8988T (cell line): ENCODE results near the gene PRDM16.
A peak's percentile ranks its signal among the peaks of the same experiment; 100 is the strongest.

Experiments used
- DNase-seq: peaks from one replicate; pipeline ENCODE4 v3.0.0; 2011

The PRDM16 gene

DNA sequence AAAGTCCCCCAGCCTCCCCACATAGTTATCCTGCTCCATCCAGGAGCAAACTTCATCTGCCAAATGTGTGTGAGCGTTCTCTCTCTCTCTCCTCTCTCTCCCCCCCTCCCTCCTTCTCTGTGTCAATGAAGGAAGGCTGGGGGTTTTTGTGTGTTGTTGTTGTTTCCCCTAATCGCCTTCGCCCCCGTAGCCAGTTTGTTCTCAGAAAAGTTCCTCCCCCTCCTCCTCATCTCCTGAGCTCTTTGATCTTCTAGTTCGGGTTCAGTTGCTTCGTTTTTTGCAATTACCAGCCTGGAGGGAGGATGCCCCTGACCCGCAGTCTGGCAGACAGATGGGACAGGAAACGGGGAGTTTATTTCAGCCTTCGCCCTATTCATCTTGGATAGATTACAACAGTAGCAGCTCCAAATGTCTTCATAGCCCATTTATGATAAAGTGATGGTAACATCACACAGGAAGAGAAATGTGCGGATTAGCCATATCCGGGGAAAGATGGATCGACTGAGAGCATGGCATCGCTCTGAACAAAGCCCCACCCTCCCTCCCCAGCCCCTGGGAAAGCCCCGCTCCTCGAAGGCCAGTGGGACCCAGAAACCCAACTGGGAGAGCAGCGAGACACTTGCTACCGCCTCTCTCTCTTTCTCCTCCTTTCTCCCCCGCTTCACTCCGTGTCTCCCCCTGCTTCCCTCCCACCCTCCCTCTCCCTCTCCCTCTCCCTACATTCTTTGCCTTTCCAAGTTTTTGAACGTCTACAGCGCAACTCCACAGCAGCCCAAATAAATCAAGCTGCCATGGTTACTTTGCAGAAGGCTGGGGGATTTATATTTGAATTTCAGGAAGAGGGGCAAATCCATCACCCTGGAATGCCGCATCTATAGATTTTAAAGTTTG, 245.7 kb downstream of the PRDM16 start:
- no peak for DNase-seq

GRCh38 chr1:3315399-3316339, 246.7 kb downstream of the PRDM16 start:
- DNase-seq = no peak

GRCh38 chr1:3316340-3316943, 247.4 kb downstream of the PRDM16 start:
- no peak for DNase-seq

GRCh38 chr1:3317456-3317855, 248.5 kb downstream of the PRDM16 start:
- no peak for DNase-seq

GRCh38 chr1:3318329-3318728, 249.3 kb downstream of the PRDM16 start:
- DNase-seq = no peak

GRCh38 chr1:3319874-3320245, 250.9 kb downstream of the PRDM16 start:
- peak; percentile 85 for DNase-seq

DNA sequence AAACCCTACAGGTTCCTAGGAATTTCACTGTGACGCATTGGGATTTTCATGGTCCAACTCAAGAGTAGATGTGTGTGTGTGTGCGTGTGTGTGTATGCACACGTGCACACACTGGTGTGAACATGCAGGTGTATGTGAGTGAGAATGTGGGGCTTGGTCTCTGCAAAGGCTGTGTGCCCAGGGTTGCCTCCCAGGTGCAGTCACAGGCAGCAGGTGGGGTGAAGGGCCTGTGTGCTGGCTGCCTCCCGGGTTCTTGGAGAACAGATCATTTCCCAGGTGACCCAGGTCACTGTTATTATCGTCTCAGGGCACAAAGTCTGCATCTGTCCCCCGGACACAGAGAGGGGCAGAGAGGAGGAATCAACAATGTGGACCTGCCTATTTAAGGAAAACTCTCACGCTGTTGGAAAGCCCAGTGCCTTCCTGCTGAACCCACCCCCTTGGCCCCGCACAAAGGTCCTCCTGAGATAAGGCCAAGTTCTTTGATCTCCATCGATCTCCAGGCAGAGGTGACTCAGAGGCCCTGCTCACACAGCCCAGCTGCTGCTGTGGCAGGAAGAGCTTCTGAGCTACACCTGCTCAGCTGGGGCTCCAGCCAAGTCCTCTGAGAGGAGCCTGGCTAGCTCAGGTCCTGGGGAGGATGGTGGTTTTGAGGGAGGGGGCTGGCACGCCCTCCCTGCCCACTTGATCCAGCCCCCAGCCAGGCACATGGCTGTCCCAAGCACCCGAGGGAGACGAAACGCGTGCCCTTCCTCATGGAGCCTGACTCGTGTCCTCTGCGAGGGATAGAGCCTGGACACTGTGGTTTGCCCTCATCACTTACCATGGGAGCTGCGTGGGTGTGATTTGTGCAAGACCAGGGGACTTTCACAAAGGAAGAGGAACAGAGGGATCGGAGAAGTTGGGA, 251.5 kb downstream of the PRDM16 start:
- no peak for DNase-seq

DNA sequence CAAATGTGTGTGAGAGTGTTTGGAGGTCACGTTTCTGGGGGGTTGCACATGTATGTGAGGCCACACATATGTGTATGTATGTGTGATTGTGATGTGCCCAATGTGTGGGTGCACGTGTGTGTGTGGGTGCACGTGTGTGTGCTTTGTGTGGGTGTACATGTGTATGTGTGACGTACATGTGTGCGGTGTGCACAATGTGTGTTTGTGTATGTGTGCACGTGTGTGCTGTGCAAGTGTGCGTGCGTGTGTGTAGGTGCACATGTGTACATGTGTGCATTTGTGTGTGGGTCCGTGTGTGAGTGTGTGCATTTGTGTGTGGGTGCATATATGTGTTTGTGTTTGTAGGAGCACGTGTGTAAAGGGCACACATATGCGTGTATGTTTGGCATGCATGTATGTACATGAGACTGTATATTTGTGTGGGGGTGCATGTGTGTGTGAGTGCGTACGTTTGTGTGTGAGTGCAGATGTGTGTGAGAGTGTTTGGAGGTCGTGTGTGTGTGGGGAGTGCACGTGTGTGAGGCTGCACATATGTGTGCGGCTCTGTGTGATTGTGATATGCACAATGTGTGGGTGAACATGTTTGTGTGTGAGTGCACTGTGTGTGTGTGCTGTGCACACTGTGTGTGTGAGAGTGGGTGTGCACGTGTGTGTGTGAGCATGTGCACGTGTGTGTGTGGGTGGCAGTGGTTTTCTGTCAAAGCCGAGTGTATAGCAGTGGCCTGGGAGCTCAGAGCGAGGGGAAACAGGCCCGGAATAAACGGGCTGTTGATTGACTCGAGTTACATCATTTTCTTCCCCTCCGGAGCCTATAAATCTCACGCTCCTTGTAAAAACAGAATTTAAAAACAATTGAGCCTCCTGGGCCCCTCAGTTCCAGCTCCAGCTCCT, 252.8 kb downstream of the PRDM16 start:
- DNase-seq = no peak

DNA sequence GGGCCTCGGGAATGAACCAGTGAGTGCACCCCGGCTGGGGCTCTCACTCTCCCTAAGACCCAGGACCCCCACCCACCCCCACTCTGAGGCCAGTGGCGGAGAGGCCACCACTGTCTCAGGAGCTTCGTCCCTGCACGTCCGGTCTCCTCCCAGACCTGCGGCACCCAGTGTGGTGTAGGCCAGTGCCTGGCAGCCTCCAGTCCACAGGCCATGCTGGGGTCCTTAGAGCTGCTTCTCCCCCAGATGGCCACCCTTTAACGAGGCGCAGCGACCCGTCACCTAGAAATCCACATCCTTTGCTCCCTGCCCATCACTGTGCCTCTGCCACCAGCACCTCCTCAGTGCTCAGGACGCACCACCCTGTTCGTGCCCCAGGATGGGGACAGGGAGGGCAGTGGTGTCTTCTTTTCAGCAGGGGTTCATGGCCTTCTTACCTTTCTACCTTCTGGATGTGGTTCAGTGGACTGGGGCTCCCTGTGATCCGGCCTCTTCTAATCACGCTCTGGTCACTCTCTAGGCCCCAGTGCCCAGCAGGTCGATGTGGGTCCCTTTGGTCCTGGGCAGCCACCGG, 253.5 kb downstream of the PRDM16 start:
- no peak for DNase-seq

DNA sequence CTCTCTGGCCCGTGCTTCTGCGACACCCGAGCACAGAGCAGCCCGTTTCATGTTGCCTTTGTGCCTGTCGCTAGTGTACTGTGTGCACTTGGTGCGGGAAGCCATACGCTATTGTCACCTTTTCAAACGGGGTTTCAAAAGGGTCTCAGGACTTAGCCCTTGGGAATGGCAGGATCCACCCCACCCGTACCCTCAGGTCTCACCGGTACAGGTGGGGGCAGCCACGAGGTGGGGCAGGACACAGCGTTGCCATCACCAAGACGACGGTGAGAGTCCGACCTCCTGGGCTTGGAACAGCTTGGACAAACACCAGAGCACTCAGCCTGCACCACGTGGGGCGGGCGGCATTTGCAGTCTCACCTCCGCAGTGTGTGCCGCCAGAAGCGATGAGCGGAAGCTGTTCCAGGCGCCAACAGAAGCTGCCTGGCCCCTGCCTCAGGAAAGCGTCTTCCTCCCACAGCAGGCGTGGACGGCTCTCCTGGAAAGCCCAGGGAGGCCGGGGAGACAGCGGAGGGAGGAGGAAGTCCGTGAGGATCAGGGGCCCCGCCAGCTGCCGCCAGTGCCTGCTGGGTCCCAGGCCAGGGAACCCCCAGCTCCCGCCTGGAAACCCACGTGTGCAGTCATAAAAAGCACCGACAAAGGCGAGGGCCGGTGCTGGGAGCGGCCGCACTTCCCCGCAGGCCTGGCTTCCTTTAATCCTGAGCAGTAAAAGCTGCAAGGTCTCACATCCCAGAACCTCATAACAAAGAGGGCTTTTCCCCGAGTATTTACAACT, 254.2 kb downstream of the PRDM16 start:
- DNase-seq = no peak

- DNase-seq = no peak
Measured at GRCh38 chr1:3323796-3324703, 255.0 kb downstream of the PRDM16 start.

GRCh38 chr1:3324704-3325535, 255.9 kb downstream of the PRDM16 start:
- no peak for DNase-seq

GRCh38 chr1:3326516-3327388, 257.7 kb downstream of the PRDM16 start:
- no peak for DNase-seq

DNA sequence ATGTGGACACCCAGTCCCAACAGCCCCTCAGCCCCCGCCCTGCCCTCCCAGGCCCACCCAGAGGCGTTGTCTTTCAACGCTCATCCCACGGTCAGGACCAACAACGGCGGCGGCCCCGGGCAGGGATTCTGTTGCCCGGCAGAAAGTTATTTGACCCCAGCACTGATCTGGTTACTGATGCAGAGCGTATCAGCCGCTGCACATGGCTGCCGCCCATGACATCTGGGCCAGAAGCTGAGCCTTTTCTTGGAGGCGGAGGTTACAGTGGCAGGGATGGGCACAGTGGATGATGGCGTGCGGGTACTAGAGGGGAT, 258.3 kb downstream of the PRDM16 start:
- DNase-seq = no peak

- DNase-seq = no peak
Measured at GRCh38 chr1:3327936-3328590, 259.1 kb downstream of the PRDM16 start.

GRCh38 chr1:3329640-3330281, 260.8 kb downstream of the PRDM16 start:
- no peak for DNase-seq
